HCT116 (cell line): ENCODE measurements around the gene TBC1D25. TPM values are rescaled to one million over a fixed set of nuclear protein-coding genes. Genes with fewer than 3 reads are reported as not detected.

Experiments used
- ATAC-seq: fragments of 200-7000 bp; cut with Tn5 transposase; 2 replicates; pipeline ENCODE4 v1.9.1; 2020; ENCODE audit warnings: mild to moderate bottlenecking, moderate library complexity
- BruUV-seq: library from RNA; stranded (reverse); fragments of 400-500 nt; replicated peaks from 2 replicates; lab custom pipeline; 2021; lab: Mats Ljungman, UMichigan
- CTCF ChIA-PET: fragments of 300-600 bp; sonication (Branson Sonifier 250); formaldehyde crosslinking; loops from one replicate; lab custom pipeline; 2021; ENCODE audit warnings: antibody characterized with exemption; lab: Charles Lee
- POLR2A ChIA-PET: fragments of 300-600, 350-600 bp; sonication (Branson Sonifier 250); formaldehyde crosslinking; loops from one replicate; lab custom pipeline; 2021; ENCODE audit warnings: antibody characterized with exemption; lab: Charles Lee
- RAD21 ChIA-PET, 2 experiments: fragments of 300-600 bp; sonication (Branson Sonifier 250); formaldehyde crosslinking; loops; one replicate each; lab custom pipeline; 2023; ENCODE audit warnings: low total read pairs in 2 of 2; ENCODE audit not compliant: uncharacterized antibody in 2 of 2, unreplicated experiment in 2 of 2, low non-redundant PET in 1 of 2; lab: Charles Lee
- DNase-seq: peaks from one replicate; pipeline ENCODE4 v3.0.0-alpha.2; 2010; ENCODE audit warnings: low read depth, low spot score
- H2AFZ ChIP-seq: fragments of 200-600 bp; shearing (Covaris generic), sonication (generic); 2 replicates; pipeline ENCODE4 v1.6.1; 2017; ENCODE audit warnings: low read depth, mixed run types, mixed read lengths, antibody characterized with exemption, low read length; ENCODE audit not compliant: poor library complexity, severe bottlenecking
- H3K27ac ChIP-seq: 2 replicates; pipeline ENCODE4 v1.5.1; 2012; ENCODE audit warnings: low read depth, low read length
- H3K27me3 ChIP-seq: fragments of 200-600 bp; sonication (generic); 2 replicates; pipeline ENCODE4 v1.6.1; 2016; ENCODE audit warnings: mixed run types, low read length, mixed read lengths; ENCODE audit not compliant: insufficient read depth
- H3K36me3 ChIP-seq, 2 experiments: fragments of 200-500 bp in 1 of 2; fragments of 200-600 bp in 1 of 2; sonication (Bioruptor generic) in 1 of 2; sonication (generic) in 1 of 2; 2 replicates each; pipeline versions ENCODE4 v1.5.1 to v1.6.1; 2014 to 2016; ENCODE audit warnings: low read length in 2 of 2, inconsistent platforms in 1 of 2, mixed read lengths in 1 of 2, mixed run types in 1 of 2; ENCODE audit not compliant: insufficient read depth in 2 of 2, control insufficient read depth in 1 of 2
- H3K4me1 ChIP-seq, 2 experiments: fragments of 200-600 bp in 1 of 2; sonication (generic) in 1 of 2; 2 replicates each; pipeline versions ENCODE4 v1.5.1 to v1.6.1; 2012 to 2017; ENCODE audit warnings: low read length in 2 of 2, inconsistent platforms in 1 of 2, mild to moderate bottlenecking in 1 of 2, mixed read lengths in 1 of 2, mixed run types in 1 of 2, moderate library complexity in 1 of 2; ENCODE audit not compliant: insufficient read depth in 2 of 2, control insufficient read depth in 1 of 2
- H3K4me2 ChIP-seq: fragments of 200-600 bp; sonication (generic); 2 replicates; pipeline ENCODE4 v1.6.1; 2017; ENCODE audit warnings: mixed run types, low read length, mixed read lengths
- H3K4me3 ChIP-seq, 2 experiments: fragments of 200-600 bp in 1 of 2; sonication (generic) in 1 of 2; replicated peaks in 1 of 2; 2 replicates each; pipeline ENCODE4 v1.5.1; 2011 to 2016; ENCODE audit warnings: low read length in 2 of 2, control low read depth in 1 of 2, low read depth in 1 of 2, mild to moderate bottlenecking in 1 of 2, mixed read lengths in 1 of 2, mixed run types in 1 of 2
- H3K79me2 ChIP-seq: fragments of 200-600 bp; sonication (generic); 2 replicates; pipeline ENCODE4 v1.6.1; 2017; ENCODE audit warnings: mild to moderate bottlenecking, mixed run types, low read length, moderate library complexity, mixed read lengths; ENCODE audit not compliant: insufficient read depth
- H3K9ac ChIP-seq: fragments of 200-600 bp; sonication (generic); 2 replicates; pipeline ENCODE4 v1.6.1; 2016; ENCODE audit warnings: low read length, mixed read lengths
- H3K9me2 ChIP-seq: fragments of 200-600 bp; sonication (generic), shearing (Covaris generic); 2 replicates; pipeline ENCODE4 v1.6.1; 2017; ENCODE audit warnings: mixed run types, mild to moderate bottlenecking, moderate library complexity; ENCODE audit not compliant: insufficient read depth
- H3K9me3 ChIP-seq, 2 experiments: fragments of 200-500 bp in 1 of 2; fragments of 200-600 bp in 1 of 2; sonication (Bioruptor generic) in 1 of 2; sonication (generic) in 1 of 2; 2 replicates each; pipeline ENCODE4 v1.6.1; 2014 to 2017; ENCODE audit warnings: low read length in 2 of 2, mixed read lengths in 2 of 2, inconsistent platforms in 1 of 2, low read depth in 1 of 2, mild to moderate bottlenecking in 1 of 2, mixed run types in 1 of 2, moderate library complexity in 1 of 2; ENCODE audit not compliant: control insufficient read depth in 1 of 2, insufficient read depth in 1 of 2
- H4K20me1 ChIP-seq: fragments of 200-600 bp; sonication (generic), shearing (Covaris generic); 2 replicates; pipeline ENCODE4 v1.6.1; 2017; ENCODE audit warnings: mixed run types, mild to moderate bottlenecking, moderate library complexity; ENCODE audit not compliant: insufficient read depth
- EGR1 ChIP-seq: IDR thresholded peaks from 2 replicates; pipeline ENCODE4 v1.6.1; 2012; ENCODE audit warnings: low read depth
- ELF1 ChIP-seq: IDR thresholded peaks from 2 replicates; pipeline ENCODE4 v1.6.1; 2012; ENCODE audit warnings: low read depth, borderline replicate concordance
- EZH2 ChIP-seq: fragments of 200-600 bp; sonication (generic); IDR thresholded peaks from 2 replicates; pipeline ENCODE4 v1.6.1; 2017; ENCODE audit warnings: antibody characterized with exemption, mixed run types
- JUND ChIP-seq: IDR thresholded peaks from 2 replicates; pipeline ENCODE4 v1.6.1; 2012
- REST ChIP-seq: IDR thresholded peaks from 2 replicates; pipeline ENCODE4 v1.6.1; 2012; ENCODE audit warnings: low read depth
- SRF ChIP-seq: IDR thresholded peaks from 2 replicates; pipeline ENCODE4 v1.6.1; 2012; ENCODE audit warnings: low read depth
- TCF7L2 ChIP-seq: IDR thresholded peaks from 2 replicates; pipeline ENCODE4 v1.7.0; 2011; ENCODE audit warnings: borderline replicate concordance, inconsistent platforms; ENCODE audit not compliant: insufficient read depth, insufficient read length; ENCODE audit errors: extremely low read depth
- YY1 ChIP-seq: IDR thresholded peaks from 2 replicates; pipeline ENCODE4 v1.6.1; 2011; ENCODE audit warnings: low read length, low read depth, moderate library complexity, mild to moderate bottlenecking; ENCODE audit not compliant: insufficient replicate concordance; ENCODE audit errors: extremely low read depth
- intact Hi-C: fragments of 100-400 bp; cut with micrococcal nuclease; formaldehyde crosslinking; loops from 2 replicates; pipeline ENCODE4 v1.10.0; 2022
- total RNA-seq: library from RNA; stranded (reverse); gene quantifications from one replicate; pipeline ENCODE4 v1.2.1, GENCODE V29; 2021; ENCODE audit not compliant: unreplicated experiment
- TF ChIP-seq, protein P1 (sequence below): IDR thresholded peaks from 2 replicates; pipeline ENCODE4 v1.6.1; 2012
- TF ChIP-seq, protein P2 (sequence below), 3 experiments: fragments of 200-600 bp in 1 of 3; sonication (generic) in 1 of 3; IDR thresholded peaks in 2 of 3; conservative IDR thresholded peaks in 1 of 3; 2 replicates each; pipeline ENCODE4 v1.5.1; 2012 to 2017; ENCODE audit warnings: low read depth in 2 of 3, low read length in 2 of 3, antibody characterized with exemption in 1 of 3, borderline replicate concordance in 1 of 3, control low read depth in 1 of 3, mild to moderate bottlenecking in 1 of 3, mixed read lengths in 1 of 3, mixed run types in 1 of 3, moderate library complexity in 1 of 3; ENCODE audit not compliant: insufficient read depth in 1 of 3

The TBC1D25 gene
- total RNA-seq, 1 experiment from 2014 or later: 10.5 TPM

DNA sequence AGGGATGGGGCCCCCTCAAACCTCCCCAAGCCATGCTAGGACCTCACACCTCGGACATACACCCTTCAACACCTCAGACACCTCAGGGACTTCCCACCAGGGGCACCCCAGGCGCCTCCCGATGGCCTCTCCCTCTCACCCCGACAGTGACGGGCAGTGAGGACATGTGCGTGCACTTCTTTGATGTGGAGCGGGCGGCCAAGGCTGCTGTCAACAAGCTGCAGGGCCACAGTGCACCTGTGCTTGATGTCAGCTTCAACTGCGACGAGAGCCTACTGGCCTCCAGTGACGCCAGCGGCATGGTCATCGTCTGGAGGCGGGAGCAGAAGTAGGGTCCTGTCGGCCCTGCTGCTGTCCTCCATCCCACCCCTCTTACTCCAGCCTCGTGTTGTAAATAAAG, 65.2 kb downstream of the TBC1D25 start:
- no peaks in the 10 kb centered on the region for H4K20me1 ChIP-seq
- H3K4me3 ChIP-seq: no peak overlapping the region
- DNase-seq (no peak), ATAC-seq (no peak)
- H3K36me3 ChIP-seq: peaks cover 0 to 3% of the 10 kb centered on the region in 2 experiments; a peak in 1 of 4 replicates
- no peaks in the 10 kb centered on the region for H3K79me2 ChIP-seq
- no peaks in the 10 kb centered on the region for H3K4me1 ChIP-seq
- no TSS peak for BruUV-seq
- no peaks in the 10 kb centered on the region for H3K9me3 ChIP-seq
- TF ChIP-seq REST (no peak), EZH2 (no peak), JUND (no peak), TCF7L2 (no peak), EGR1 (no peak)
- TF ChIP-seq, protein P1, sequence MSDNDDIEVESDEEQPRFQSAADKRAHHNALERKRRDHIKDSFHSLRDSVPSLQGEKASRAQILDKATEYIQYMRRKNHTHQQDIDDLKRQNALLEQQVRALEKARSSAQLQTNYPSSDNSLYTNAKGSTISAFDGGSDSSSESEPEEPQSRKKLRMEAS: no peak
- ChIA-PET RAD21 (no interaction called here), CTCF (no interaction called here), POLR2A (no interaction called here)
- no peak overlapping the region for H3K4me2 ChIP-seq
- no peaks in the 10 kb centered on the region for H3K9me2 ChIP-seq
- H3K27me3 ChIP-seq: no peaks in the 10 kb centered on the region
- no peak overlapping the region for H3K27ac ChIP-seq
- intact Hi-C loops: no loop called here
- H3K9ac ChIP-seq: no peak overlapping the region
- H2AFZ ChIP-seq: no peak overlapping the region

DNA sequence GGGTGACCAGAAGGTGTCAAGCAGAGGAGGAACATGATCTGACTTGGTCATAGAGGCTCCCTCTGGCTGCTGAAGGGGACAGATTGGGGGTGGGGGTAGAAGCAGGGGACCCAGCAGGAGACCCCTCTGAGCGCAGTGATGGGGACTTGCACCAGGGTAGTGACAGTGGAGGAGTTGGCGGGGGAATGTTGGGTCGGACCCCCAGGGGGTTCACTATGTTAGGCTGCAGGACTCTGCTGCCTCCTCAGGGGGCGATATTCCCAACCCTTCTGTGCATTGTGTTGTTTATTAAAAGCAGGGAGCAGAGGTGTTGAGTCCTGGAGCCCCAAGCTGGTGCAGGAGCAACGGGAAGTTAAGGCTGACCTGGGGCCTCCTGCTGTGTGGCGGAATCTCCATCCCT, 66.6 kb downstream of the TBC1D25 start:
- no peak for DNase-seq
- H3K4me1 ChIP-seq: no peaks in the 10 kb centered on the region
- CTCF ChIA-PET: no interaction called here
- H3K9ac ChIP-seq: no peak overlapping the region
- BruUV-seq: no TSS peak
- H2AFZ ChIP-seq: no peak overlapping the region
- H3K9me3 ChIP-seq: no peaks in the 10 kb centered on the region
- no peak overlapping the region for H3K27ac ChIP-seq
- no peaks in the 10 kb centered on the region for H3K36me3 ChIP-seq
- H4K20me1 ChIP-seq: no peaks in the 10 kb centered on the region
- H3K27me3 ChIP-seq: no peaks in the 10 kb centered on the region
- no peak overlapping the region for H3K4me2 ChIP-seq
- intact Hi-C loops: no loop called here
- RAD21 ChIA-PET: no interaction called here
- H3K9me2 ChIP-seq: no peaks in the 10 kb centered on the region
- TF ChIP-seq ELF1 (no peak), SRF (no peak), YY1 (no peak)
- TF ChIP-seq, protein P2, sequence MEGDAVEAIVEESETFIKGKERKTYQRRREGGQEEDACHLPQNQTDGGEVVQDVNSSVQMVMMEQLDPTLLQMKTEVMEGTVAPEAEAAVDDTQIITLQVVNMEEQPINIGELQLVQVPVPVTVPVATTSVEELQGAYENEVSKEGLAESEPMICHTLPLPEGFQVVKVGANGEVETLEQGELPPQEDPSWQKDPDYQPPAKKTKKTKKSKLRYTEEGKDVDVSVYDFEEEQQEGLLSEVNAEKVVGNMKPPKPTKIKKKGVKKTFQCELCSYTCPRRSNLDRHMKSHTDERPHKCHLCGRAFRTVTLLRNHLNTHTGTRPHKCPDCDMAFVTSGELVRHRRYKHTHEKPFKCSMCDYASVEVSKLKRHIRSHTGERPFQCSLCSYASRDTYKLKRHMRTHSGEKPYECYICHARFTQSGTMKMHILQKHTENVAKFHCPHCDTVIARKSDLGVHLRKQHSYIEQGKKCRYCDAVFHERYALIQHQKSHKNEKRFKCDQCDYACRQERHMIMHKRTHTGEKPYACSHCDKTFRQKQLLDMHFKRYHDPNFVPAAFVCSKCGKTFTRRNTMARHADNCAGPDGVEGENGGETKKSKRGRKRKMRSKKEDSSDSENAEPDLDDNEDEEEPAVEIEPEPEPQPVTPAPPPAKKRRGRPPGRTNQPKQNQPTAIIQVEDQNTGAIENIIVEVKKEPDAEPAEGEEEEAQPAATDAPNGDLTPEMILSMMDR (IDR thresholded peaks at IDR 0.05 in 2 of 3, conservative IDR thresholded peaks at IDR 0.05 in 1 of 3; ENCODE audit: borderline replicate concordance in 1 of 3, insufficient read depth in 1 of 3, low read depth in 2 of 3, low read length in 2 of 3): peak in 2 of 3 experiments; percentile 6 to 34; a peak in 2 of 6 replicates
- TF ChIP-seq, all 23 proteins: peak for 1
- ATAC-seq: peak; percentile 47
- Histone ChIP-seq H3K4me3 (no peak overlapping the region), H3K79me2 (no peaks in the 10 kb centered on the region)
- POLR2A ChIA-PET: no interaction called here
